ENCODE results near the gene RPL19.

The RPL19 gene

DNA sequence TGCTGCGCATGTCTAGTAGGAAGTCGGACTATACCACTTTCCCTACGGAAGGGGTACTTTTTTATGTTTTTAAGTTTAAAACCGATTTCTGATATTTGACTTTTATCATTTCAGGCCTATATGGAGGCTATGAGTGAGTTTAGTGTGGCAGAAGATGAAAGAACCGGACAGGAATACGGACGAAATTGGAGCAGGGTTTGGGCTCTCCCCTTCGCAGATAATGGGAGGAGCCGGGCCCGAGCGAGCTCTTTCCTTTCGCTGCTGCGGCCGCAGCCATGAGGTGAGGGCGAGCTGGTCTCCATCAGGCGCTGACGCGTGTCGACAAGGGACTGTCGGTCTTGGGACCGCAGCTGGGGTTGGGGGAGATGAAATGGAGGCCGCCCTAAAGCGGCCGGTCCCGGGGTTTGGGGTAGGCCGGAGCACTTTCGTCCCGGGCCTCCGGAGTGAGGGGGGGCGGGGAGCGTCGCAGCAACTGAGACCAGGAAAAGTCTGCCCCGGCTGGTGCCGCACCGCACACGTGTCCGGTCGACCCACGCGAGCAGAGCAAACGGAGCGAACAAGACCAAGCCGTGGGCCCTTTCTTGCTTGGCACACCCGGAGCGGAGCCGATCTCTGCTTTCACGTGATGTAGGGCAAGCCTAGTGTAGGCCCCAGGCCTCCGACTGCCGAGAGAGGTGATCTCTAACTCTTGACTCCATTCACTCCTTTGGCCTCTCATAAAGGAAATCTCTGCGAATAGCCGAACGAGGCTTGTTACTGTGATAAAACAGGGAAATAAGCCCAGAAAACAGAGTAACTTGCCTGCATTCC lies at the start of gene RPL19:
TSS of gene RPL19 (plus strand) at position 214 of the 810 bp plus-strand sequence. CDS start at position 276, 62 bp downstream.
- CTCF ChIA-PET: interaction anchor here (1.1 to 13.8 kb wide), 4 partner anchors 26 to 217 kb away, joined by 4 to 429 read pairs (median 10); no protein-coding TSS in a partner anchor
- POLR2A ChIA-PET: interaction anchor here (0.6 to 1.6 kb wide), 18 partner anchors 9 to 426 kb away, joined by 3 to 13 read pairs (median 4); partner anchors contain the start of gene RPL23

GRCh38 chr17:39150795-39151149 lies 49.3 kb upstream of the RPL19 start:
- DNase-seq (ENCODE audit: low read depth, low spot score): no peak
- ChIA-PET POLR2A (interaction anchor here (1.1 kb wide), 1 partner anchor 49 kb away, joined by 3 read pairs; the partner anchor contains the start of gene RPL19), CTCF (interaction anchor here (0.6 to 8.4 kb wide), 11 partner anchors 14 to 168 kb away, joined by 3 to 382 read pairs (median 5); partner anchors contain the start of gene ARL5C)
- TF ChIP-seq, protein P1, sequence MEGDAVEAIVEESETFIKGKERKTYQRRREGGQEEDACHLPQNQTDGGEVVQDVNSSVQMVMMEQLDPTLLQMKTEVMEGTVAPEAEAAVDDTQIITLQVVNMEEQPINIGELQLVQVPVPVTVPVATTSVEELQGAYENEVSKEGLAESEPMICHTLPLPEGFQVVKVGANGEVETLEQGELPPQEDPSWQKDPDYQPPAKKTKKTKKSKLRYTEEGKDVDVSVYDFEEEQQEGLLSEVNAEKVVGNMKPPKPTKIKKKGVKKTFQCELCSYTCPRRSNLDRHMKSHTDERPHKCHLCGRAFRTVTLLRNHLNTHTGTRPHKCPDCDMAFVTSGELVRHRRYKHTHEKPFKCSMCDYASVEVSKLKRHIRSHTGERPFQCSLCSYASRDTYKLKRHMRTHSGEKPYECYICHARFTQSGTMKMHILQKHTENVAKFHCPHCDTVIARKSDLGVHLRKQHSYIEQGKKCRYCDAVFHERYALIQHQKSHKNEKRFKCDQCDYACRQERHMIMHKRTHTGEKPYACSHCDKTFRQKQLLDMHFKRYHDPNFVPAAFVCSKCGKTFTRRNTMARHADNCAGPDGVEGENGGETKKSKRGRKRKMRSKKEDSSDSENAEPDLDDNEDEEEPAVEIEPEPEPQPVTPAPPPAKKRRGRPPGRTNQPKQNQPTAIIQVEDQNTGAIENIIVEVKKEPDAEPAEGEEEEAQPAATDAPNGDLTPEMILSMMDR (IDR thresholded peaks at IDR 0.05; ENCODE audit: insufficient read depth, low read length, missing control alignments): no peak
- peak overlapping the region; percentile 44; the same call in 1 of the 2 replicates for H3K4me3 ChIP-seq (ENCODE audit: low read depth, low read length)

More for the DNA sequence above, at the start of gene RPL19:
- no peak for DNase-seq (ENCODE audit: low read depth, low spot score)
- peak within 1 kb of the TSS; percentile 95 for H3K4me3 ChIP-seq (ENCODE audit: low read depth, low read length)
- TF ChIP-seq, protein P1 (IDR thresholded peaks at IDR 0.05; ENCODE audit: insufficient read depth, low read length, missing control alignments): no peak

DNA sequence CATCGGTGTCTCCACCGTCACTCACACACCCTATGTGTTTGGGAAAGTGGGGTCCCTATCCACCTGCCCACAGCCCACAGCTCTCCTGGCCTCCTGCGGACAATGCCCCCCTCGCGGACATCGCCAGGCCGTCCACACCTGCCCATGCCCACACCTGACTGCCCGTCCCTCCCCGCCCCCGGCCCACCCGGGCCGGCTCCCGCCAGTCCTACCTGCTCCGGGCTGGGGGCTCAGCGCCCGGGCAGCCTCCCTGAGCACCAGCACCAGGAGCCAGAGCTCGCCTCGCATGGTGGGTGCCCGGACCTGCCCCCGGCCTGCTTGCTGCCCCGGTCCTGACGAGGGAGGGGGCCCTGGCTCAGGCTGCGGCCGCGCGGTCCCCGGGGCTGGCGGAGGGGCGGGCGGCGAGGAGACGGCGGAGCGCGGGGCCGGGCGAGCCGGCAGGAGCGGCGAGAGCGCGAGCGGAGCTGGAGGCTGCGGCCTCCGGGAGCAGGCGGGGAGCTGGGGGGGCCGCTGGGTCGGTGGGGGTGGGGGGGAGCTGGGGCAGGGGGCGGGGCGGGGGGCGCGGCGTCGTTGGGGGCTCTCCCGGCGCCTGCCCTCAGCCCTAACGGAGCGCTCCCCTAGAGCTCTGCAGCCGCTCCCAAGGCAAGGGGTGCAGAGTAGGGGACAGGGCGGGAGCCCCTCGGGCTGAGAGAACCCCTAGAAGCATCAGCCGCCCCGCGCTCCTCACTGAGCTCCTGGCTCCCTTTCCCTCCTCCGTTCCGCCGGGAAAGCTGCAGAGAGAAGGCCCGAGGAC lies 48.7 kb upstream of the RPL19 start, which contains the start of gene PLXDC1:
TSS of gene PLXDC1 (minus strand) at position 488 of the 793 bp plus-strand sequence. CDS start at position 288, 200 bp downstream.
- no peak for DNase-seq (ENCODE audit: low read depth, low spot score)
- CTCF ChIA-PET: interaction anchor here (0.6 to 8.4 kb wide), 21 partner anchors 11 to 708 kb away, joined by 3 to 382 read pairs (median 5); partner anchors contain the start of gene ARL5C
- TF ChIP-seq, protein P1 (IDR thresholded peaks at IDR 0.05; ENCODE audit: insufficient read depth, low read length, missing control alignments): no peak
- peak within 1 kb of the TSS; percentile 96 for H3K4me3 ChIP-seq (ENCODE audit: low read depth, low read length)
- POLR2A ChIA-PET: no interaction called here

GRCh38 chr17:39151943-39152818 lies 47.9 kb upstream of the RPL19 start:
- DNase-seq (ENCODE audit: low read depth, low spot score): no peak

DNA sequence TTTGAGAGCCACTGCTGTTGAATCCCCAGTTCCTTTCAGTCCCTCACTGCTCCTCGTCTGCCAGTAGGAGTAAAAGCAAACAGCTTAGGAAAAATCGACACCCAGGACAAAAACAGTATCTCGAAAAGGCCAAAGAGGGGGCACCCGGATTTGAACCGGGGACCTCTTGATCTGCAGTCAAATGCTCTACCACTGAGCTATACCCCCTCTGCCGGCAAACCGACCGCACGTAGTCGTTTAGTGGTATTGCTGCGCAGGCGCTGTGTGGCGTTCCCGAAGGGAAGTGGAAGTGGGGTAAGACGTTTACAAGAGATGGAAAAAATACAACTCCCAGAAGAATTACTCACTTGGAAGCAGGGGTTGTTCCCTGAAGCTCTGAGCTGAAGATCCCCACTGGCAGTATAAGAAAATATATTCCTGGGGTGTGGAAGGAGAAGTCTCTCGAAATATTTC lies 46.5 kb upstream of the RPL19 start:
- H3K4me3 ChIP-seq (ENCODE audit: low read depth, low read length): peak overlapping the region; percentile 96
- POLR2A ChIA-PET: interaction anchor here (0.6 to 1.9 kb wide), 9 partner anchors 11 to 283 kb away, joined by 3 to 12 read pairs (median 4); partner anchors contain the start of genes LASP1, LASP1NB and RPL19
- CTCF ChIA-PET: interaction anchor here (0.7 to 8.4 kb wide), 62 partner anchors 8 to 424 kb away, joined by 3 to 382 read pairs (median 6); partner anchors contain the start of genes ARL5C, FBXO47, LASP1 and LASP1NB
- no peak for DNase-seq (ENCODE audit: low read depth, low spot score)
- TF ChIP-seq, protein P1 (IDR thresholded peaks at IDR 0.05; ENCODE audit: insufficient read depth, low read length, missing control alignments): no peak

More at GRCh38 chr17:39151943-39152818, 47.9 kb upstream of the RPL19 start:
- ChIA-PET CTCF (interaction anchor here (0.6 to 8.4 kb wide), 61 partner anchors 8 to 707 kb away, joined by 3 to 382 read pairs (median 5); partner anchors contain the start of genes ARL5C, LASP1 and LASP1NB), POLR2A (interaction anchor here (0.6 to 1.9 kb wide), 4 partner anchors 174 to 687 kb away, joined by 3 to 12 read pairs (median 6); partner anchors contain the start of genes LASP1 and LASP1NB)
- TF ChIP-seq, protein P1 (IDR thresholded peaks at IDR 0.05; ENCODE audit: insufficient read depth, low read length, missing control alignments): no peak
- peak overlapping the region; percentile 96 for H3K4me3 ChIP-seq (ENCODE audit: low read depth, low read length)

All from AG04449 (cell line).